ENCODE data around the gene ST7.
"Not testable (repeated sequence)": the region's sequence is repeated elsewhere in the genome, so short reads cannot be mapped to it uniquely, and the experiment has no call there.

The ST7 gene

DNA sequence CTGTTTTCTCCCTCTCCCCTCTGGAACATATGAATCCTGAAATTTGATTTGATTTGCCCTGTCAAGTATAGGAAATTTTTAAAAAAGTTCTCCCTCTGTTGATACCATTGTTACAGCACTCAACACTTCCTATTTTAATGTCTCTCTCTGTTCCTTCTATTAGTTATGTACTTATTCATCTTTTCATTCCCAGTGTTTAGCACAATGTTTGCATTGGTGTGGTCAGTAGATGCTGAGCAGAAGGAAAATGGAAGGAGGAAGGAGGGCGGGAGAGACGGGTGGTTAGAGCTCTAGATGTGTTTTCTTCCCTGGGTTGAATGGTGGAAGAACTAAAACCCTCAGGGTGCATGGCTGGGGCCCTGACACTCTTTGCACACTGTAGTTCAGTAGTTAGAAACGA lies 290.1 kb downstream of the ST7 start:
- no peak for DNase-seq

DNA sequence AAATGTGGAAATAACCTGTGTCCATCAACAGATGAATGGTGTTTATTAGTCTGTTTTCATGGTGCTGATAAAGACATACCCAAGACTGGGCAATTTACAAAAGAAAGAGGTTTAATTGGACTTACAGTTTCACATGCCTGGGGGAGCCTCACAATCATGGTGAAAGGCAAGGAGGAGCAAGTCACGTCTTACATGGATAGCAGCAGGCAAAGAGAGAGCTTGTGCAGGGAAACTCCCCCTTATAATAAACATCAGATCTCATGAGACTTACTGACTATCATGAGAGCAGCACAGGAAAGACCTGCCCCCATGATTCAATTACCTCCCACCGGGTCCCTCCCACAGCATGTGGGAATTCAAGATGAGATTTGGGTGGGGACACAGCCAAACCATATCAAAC lies 292.4 kb downstream of the ST7 start:
- DNase-seq, result not testable (repeated sequence)

DNA sequence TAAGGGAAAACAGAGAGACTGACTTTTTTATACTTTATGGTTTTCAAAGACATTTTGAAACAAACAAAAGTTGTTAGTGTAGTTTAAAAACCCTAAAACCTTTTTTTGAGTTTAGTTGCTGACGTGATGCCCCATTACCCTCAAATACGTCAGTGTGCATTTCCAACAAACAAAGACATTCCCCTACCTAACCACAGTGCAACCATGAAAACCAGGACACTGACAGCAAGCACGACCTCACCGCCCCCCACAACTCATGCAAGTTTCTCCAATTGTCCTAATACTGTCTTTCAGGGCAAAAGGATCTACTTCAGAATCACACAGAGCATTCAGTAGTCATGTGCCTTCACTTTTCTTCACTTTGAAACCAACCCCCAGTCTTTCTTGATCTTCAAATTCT lies 294.5 kb downstream of the ST7 start:
- no peak for DNase-seq

DNA sequence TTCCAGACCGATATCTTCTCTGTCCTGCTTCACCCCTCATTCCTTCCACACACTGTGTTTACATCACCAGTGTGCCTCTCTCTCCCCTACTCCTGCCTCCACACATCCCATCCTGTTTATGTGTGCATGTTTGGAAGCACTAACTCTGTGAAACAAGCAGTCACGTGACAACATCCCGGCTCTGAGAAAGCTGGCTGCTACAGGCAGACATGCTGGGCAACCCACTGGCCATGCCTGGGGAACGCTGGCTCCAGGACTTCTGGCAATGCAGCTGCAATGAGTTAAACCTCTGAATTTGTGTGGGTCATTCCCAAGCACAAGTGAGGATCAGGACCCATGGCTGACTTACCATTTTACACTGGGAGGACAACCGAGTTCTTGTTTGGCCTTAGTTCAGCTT lies 295.5 kb downstream of the ST7 start:
- DNase-seq, result no peak

DNA sequence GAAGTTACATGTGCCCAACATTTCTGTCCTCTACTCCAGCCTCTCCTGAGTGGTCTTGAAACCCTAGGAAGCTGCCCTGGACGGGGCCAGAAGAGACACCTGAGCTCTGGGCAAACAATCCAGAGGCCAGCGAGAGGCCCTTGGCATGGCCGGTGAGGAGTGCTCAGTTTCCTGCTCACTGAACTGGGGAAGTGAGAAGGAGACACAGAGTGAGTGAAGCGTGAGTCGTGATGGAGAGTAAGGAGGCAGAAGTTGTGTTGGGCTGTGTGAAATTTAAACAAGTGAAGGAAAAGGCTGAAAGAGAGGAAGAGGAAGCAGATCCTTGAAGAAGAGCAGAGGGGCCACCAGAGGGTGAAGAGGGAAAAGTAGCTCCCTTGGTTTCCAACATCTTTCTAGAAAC lies 296.4 kb downstream of the ST7 start:
- no peak for DNase-seq

DNA sequence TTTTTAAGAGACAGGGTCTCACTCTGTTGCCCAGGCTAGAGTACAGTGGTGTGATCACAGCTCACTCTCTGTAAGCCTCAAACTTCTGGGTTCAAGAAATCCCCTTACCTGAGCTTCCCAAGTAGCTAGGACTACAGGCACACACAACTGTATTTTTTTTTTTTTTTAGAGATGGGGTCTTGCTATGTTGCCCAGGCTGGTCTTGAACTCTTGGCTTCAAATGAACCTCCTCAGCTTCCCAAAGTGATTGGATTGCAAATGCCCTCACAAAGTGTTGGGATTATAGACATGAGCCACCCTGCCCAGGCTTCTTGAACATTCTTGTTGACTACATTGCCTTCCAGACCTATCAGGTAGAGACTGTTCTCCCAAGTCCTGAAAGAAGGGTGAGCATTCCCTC lies 296.9 kb downstream of the ST7 start:
- no peak for DNase-seq

DNA sequence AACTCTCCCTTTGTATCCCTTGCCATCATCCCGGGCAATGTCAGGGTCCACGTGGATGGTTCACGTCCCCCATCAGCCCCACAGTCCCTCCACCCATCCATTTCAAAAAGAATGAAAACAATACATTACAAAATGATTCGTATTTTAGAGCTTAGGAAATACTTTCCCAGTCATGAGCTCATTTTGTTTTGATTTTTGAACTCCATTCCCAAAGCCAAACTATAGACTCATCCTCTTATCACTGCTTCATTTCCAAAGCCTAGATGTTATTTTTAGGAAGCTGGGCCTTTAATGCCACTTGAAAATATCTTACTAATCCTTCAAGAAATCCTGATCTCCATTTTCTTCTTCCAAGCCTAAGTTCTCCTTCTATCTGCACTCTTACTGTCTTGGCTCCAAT lies 297.5 kb downstream of the ST7 start:
- no peak for DNase-seq

DNA sequence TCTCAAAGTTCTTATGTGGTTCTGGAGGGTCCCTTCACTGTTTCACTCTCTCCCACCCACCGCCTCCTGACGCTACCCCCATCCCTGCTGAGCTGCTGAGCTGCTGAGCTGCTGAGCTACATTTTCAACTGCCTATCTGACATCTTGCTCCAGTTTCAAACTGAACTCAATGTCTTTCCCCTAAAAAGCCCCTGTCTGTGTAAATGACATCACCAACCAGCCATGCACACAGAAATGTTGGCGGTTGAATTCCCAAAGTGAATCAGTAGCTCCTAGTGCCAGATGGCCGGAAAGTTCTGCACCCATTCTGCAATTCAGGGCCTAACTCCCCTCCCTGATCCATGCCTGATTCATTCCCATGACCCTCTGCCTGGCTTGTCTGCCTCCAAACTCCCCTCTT lies 298.4 kb downstream of the ST7 start:
- DNase-seq, result no peak

DNA sequence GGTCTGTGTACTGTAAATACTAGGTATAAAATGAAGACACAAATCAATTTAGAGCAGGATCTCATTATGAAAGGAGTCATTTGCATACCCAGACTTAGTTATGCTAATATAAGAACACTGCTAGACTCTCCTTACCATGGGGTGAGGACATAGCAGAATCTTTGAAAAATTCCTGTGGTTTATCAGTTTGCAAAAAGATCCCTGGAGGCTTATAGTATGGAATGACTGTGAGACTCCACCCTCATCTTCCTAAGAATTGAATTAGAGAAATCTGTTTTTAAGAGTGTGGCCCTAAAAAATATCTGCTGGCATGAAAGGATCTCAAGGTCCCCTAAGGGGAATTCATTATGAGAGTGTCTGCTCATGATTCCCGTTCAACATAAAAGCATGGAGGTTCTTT lies 306.3 kb downstream of the ST7 start:
- DNase-seq, result no peak

DNA sequence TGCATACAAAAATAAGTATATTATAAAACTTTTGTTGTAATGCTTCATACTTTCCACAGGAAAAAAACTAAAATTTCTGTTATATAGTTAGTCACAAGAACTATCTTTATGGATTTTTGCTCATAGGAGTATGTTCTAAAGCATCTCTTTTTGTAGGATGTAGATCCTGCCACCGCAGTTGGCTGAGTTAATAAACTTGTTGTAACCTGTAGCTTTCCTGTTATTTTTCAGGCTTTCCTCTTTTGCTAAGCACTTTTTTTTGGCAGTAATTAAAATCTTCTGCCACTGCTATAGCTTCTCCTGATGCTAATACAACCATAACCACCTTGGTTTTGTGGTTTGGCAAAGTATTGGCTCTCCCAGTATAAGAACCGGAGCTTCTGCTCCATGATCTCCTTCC lies 309.2 kb downstream of the ST7 start:
- DNase-seq, result no peak

DNA sequence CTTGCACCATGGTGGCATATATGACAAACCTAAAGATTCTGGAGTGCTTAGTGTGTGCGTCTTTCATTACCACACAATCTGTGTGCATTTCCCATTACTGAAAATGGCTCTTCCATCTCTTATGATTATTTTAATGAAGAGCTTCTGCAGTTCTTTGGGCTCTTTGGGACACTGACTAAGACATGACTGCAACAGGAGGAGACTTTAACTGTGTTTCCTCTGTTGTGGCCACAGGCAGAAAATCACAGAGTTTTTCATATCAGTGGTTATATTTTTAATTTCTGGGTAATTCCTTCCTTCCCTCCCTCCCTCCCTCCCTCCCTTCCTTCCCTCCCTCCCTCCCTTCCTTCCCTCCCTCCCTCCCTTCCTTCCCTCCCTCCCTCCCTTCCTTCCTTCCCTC lies 311.4 kb downstream of the ST7 start:
- DNase-seq, result no peak

DNA sequence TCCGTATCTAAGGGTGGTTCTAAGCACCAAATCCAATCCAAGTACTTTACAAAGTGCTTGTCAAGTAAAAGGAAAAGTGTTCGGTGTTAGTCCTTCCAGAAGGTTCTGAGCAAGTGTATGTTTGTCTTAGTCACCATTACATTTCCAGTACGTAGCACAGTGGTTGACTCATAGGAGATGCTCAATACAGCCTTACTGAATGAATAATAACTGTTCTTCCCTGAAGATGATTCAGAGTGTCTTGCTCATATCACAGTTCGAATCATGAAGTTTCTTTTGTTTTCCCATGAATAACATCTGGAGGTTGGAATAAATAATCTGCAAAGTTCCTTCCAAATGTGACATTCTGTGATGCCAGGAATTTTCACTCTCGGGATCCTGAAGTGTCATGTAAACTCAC lies 316.1 kb downstream of the ST7 start:
- DNase-seq, result no peak

DNA sequence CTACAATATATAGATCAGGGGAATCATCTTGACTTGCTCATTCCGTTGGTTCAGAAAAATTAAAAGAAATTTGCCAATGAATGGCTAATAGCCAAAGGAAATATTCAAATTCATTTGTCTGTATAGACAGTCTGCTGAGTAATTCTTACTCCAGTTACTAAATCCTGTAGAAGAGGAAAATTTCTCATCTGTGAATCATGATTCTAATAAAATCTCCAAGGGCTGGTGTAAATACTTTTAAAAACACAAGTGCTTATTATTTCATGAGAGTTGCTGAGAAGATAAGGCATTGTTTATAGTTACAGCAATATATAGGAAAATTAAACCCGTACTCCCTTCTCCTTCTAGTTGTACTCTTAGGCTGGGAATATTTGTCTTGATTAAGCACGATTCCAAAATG lies 316.6 kb downstream of the ST7 start:
- DNase-seq, result no peak

DNA sequence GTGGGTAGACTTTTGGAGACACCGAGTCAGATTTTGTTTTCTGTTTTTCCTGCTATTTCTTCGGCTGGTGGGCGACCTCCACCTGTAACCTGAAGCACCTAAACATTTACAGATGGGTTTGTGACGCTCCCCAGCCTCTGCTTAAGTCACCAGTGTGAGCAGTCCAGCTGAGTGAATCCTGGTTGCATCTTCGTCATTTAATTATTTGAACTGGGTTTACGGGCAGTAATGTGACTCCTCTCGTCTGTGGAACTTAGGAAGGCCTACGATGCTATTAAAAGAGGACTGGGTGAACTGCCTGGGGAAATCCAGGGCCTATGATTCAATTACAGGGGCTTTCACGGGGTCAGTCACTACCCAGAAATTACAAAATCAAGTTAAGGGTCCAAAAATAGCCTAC lies 317.1 kb downstream of the ST7 start:
- no peak for DNase-seq

DNA sequence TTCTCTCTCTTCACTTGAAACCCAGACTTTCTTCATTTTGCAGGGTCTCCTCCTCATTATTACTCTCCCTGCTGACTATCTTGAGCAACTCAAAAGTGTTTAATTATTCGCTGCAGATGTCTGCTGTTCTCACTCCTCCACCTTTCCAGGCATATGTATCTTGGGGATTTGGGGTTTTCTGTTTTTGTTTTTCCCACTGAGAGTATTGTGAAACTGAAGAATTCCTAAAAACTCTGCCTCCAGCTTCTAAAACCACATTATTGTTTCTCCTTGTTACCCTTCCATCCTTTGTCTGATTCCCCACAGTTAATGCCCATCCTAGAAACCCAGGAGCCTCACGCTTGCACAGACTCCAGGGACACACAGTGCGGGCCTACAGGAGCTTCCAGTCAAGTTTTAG lies 318.3 kb downstream of the ST7 start:
- DNase-seq, result no peak

DNA sequence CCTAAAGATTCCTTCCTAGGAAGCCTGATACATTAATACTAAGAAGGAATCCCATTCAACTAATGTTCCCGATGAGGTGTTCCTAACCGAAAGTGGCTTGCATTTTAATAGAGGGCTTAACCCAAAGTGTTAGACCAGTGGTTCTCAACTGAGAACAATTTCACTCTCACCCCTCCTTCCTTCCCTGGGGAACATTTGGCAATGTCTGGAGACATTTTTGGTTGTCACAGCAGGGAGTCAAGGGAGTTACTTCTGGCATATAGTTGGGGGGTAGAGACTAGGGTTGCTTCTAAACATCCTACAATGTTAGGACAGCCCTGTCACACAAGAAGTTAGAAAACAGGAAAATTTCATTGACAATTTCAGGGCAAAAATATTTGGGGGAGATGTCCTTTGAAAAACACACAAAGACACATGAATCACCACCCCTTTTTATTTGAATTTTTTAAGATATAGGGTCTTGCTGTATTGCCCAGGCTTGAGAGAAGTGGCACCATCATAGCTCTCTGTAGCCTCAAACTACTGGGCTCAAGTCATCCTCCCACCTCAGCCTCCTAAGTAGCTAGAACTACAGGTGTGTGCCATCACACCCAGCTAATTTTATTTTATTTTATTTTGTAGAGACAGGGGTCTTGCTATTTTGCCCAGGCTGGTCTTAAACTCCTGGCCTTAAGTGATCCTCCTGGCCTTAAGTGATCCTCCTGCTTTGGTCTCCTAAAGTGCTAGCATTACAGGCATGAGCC lies 318.9 kb downstream of the ST7 start:
- DNase-seq, result no peak

DNA sequence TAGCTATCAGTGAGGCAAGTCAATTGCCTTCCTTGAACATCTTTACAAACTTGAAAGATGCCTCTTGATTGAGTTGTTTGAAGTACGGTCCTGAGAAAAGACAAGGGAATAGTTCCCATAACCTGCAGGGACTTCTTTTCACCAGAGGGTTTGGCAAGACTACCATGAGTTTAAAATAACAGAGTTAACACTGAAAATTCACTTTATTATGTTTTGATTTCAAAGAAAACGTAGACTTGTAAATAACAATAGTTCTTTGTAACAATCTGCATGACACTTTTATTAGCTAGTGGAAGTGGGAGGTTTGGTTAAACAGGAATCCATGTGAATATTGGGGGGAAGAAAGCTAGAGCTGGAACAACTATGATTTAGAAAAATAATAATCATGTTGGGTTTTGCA lies 320.0 kb downstream of the ST7 start:
- no peak for DNase-seq

DNA sequence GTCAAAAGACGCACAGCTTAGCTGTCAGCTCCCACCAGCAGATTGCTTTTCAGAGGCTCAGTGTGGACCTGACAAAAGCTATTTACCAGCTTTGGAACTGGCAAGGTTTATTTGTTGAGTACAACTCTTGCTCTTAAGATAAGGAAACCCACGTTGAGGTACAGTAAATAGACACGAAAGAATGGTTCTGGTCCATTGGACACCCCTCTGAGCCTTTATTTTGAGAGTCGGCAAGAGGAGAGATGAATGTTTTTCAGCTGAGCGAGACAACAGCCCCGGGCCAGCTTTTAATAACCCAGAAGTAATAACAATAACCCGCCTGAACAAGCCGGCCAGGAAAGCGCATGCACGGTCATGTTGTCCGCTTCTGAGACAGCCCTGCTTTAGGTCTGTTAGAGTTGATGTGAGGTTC lies 320.5 kb downstream of the ST7 start:
- DNase-seq, result no peak

DNA sequence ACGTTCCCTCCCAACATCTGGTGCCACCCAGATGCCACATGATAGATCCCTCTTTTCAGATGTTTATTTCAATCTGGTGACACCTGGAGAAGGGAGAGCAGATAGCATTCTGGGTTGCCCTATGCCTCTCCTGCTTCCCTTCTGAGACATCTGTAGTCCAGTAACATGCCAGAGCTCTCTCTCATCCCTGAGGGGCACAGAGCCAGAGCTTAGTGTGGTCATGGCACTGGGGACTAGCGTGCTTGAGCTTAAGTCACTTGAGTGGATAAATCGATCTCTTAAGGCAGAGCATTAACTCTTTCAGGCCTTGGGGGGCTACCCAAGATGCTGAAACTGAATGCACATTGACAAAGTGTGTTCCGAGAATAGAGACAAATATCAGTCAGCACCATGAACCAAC lies 321.6 kb downstream of the ST7 start:
- DNase-seq, result no peak

DNA sequence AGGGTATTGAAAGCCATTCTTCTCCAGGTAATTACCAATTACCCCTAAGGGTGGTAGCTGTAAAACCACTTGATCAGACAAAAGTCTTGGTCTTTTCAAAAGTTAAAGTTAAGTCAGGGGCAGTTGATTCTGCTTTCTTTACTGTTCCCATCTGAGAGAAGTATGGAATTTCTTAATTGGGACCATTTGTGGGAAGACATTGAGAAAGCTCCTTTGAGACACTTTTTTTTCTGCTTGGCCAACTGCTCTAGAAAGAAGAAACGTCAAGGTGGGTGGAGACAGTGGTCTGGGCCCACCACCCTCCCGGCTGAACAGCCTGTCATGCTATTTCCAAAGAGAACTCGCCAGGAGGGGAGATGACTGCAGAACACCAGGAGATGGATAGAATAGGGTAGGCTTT lies 324.3 kb downstream of the ST7 start:
- no peak for DNase-seq

DNA sequence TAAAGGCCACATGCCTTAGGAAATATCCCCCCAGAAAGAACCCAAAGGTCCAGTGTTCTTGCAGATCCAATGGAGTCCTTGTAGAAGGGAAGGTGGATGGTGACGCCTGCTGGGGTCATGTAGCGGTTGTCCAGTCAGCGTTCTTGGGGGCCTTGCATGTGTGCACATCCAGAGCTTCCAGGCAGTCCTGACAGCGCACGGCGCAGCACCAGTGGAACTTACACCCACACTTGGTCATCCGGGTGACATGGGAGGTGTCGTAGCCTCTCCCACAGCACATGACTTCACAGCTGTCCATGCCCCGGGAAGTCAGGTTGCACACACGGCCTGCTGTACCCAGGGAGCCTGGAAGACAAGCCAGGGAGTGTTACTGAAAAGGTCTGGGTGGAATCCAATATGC lies 324.7 kb downstream of the ST7 start:
- DNase-seq, result no peak

DNA sequence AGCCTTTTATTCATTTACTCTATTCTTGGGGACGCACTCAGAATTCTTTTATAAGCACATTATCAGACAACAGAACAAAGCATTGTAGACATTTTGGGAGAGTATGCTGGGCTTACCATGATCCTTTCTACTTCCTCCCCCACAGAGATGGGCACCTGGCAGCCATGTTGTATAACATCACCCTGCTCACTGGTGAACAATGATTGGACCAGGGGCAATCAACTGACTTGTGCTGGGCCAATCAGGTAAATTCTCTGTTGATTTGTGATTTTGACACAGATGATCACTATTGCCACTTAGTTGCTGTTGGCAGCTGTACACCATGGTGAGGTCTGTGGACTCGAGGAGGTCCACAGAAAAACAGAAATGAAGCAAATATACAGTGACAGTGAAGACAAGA lies 325.9 kb downstream of the ST7 start:
- no peak for DNase-seq

Measured in SHP77 (cell line).